HEK293 (cell line): Measurements from ENCODE around the gene NUDT6.

Experiments used
- CTCF ChIA-PET: fragments of 350-600 bp; formaldehyde crosslinking; extraction: SDS; loops from one replicate; lab custom pipeline; 2021; ENCODE audit warnings: antibody characterized with exemption; lab: Yijun Ruan, JAX
- POLR2A ChIA-PET: fragments of 300-600 bp; formaldehyde crosslinking; extraction: SDS; loops from one replicate; lab custom pipeline; 2020; ENCODE audit warnings: antibody characterized with exemption, inconsistent platforms; lab: Yijun Ruan, JAX
- H3K27ac ChIP-seq: fragments of 200-500 bp; sonication (Bioruptor generic); 2 replicates; pipeline ENCODE4 v1.5.1; 2014; ENCODE audit warnings: low read depth, low read length, control low read depth, inconsistent platforms; ENCODE audit errors: extremely low read depth
- H3K36me3 ChIP-seq, 2 experiments: fragments of 200-500 bp in 1 of 2; sonication (Bioruptor generic) in 1 of 2; 1 replicate in 1 of 2; 2 replicates in 1 of 2; pipeline ENCODE4 v1.5.1; 2014 to 2017; ENCODE audit warnings: inconsistent platforms in 2 of 2, low read length in 2 of 2; ENCODE audit not compliant: control insufficient read depth in 2 of 2, insufficient read depth in 1 of 2
- H3K4me1 ChIP-seq: fragments of 200-500 bp; sonication (Bioruptor generic); 2 replicates; pipeline ENCODE4 v1.5.1; 2014; ENCODE audit warnings: mild to moderate bottlenecking, low read length, inconsistent platforms; ENCODE audit not compliant: control insufficient read depth, insufficient read depth
- H3K4me3 ChIP-seq: 2 replicates; pipeline ENCODE4 v1.5.1; 2011; ENCODE audit warnings: low read depth, mild to moderate bottlenecking, control low read depth, low read length, moderate library complexity
- H3K9me3 ChIP-seq: fragments of 200-500 bp; sonication (Bioruptor generic); 2 replicates; pipeline ENCODE4 v1.5.1; 2014; ENCODE audit warnings: low read depth, low read length, inconsistent platforms; ENCODE audit not compliant: control insufficient read depth, insufficient read depth
- AEBP2 ChIP-seq: fragments of 450-650 bp; formaldehyde crosslinking; IDR thresholded peaks from 2 replicates; pipeline ENCODE4 v1.5.1; 2016; ENCODE audit warnings: missing biosample characterization, missing genetic modification characterization, borderline replicate concordance
- GFI1B ChIP-seq: fragments of 450-650 bp; formaldehyde crosslinking; IDR thresholded peaks from 2 replicates; pipeline ENCODE4 v1.5.1; 2016; ENCODE audit warnings: missing biosample characterization, missing genetic modification characterization
- HOXC10 ChIP-seq: sonication (generic); formaldehyde crosslinking; IDR thresholded peaks from 2 replicates; pipeline ENCODE4 v1.8.1; 2023; ENCODE audit warnings: mild to moderate bottlenecking, missing genetic modification reagents
- IKZF3 ChIP-seq: fragments of 450-650 bp; IDR thresholded peaks from 2 replicates; pipeline ENCODE4 v1.5.0; 2018; ENCODE audit warnings: missing biosample characterization, mild to moderate bottlenecking, missing genetic modification characterization, moderate library complexity
- KLF7 ChIP-seq: fragments of 450-650 bp; formaldehyde crosslinking; IDR thresholded peaks from 2 replicates; pipeline ENCODE4 v1.5.1; 2016; ENCODE audit warnings: missing biosample characterization, missing genetic modification characterization, borderline replicate concordance
- ZBTB20 ChIP-seq: fragments of 450-650 bp; formaldehyde crosslinking; IDR thresholded peaks from 2 replicates; pipeline ENCODE4 v1.5.1; 2016; ENCODE audit warnings: missing biosample characterization, missing genetic modification characterization
- ZNF121 ChIP-seq: fragments of 450-650 bp; formaldehyde crosslinking; IDR thresholded peaks from 2 replicates; pipeline ENCODE4 v1.5.1; 2016; ENCODE audit warnings: missing biosample characterization, missing genetic modification characterization
- ZNF132 ChIP-seq: fragments of 450-650 bp; formaldehyde crosslinking; IDR thresholded peaks from 2 replicates; pipeline ENCODE4 v1.5.1; 2017; ENCODE audit warnings: missing biosample characterization, missing genetic modification characterization, borderline replicate concordance
- ZNF148 ChIP-seq: fragments of 450-650 bp; formaldehyde crosslinking; IDR thresholded peaks from 2 replicates; pipeline ENCODE4 v1.5.0; 2017; ENCODE audit warnings: missing biosample characterization, missing genetic modification characterization, borderline replicate concordance
- ZNF23 ChIP-seq: fragments of 450-650 bp; formaldehyde crosslinking; IDR thresholded peaks from 2 replicates; pipeline ENCODE4 v1.5.1; 2016; ENCODE audit warnings: missing biosample characterization, missing genetic modification characterization, borderline replicate concordance
- ZNF266 ChIP-seq: fragments of 450-650 bp; formaldehyde crosslinking; IDR thresholded peaks from 2 replicates; pipeline ENCODE4 v1.5.1; 2016; ENCODE audit warnings: missing biosample characterization, missing genetic modification characterization, low read depth
- ZNF48 ChIP-seq: fragments of 450-650 bp; formaldehyde crosslinking; IDR thresholded peaks from 2 replicates; pipeline ENCODE4 v1.5.1; 2016; ENCODE audit warnings: missing biosample characterization, missing genetic modification characterization
- ZNF561 ChIP-seq: fragments of 450-650 bp; IDR thresholded peaks from 2 replicates; pipeline ENCODE4 v1.5.1; 2018; ENCODE audit warnings: missing biosample characterization, missing genetic modification characterization, borderline replicate concordance
- ZNF639 ChIP-seq: fragments of 450-650 bp; formaldehyde crosslinking; IDR thresholded peaks from 2 replicates; pipeline ENCODE4 v1.5.1; 2016; ENCODE audit warnings: missing biosample characterization, missing genetic modification characterization
- ZNF707 ChIP-seq: fragments of 450-650 bp; formaldehyde crosslinking; IDR thresholded peaks from 2 replicates; pipeline ENCODE4 v1.5.1; 2016; ENCODE audit warnings: missing biosample characterization, missing genetic modification characterization
- ZNF776 ChIP-seq: fragments of 450-650 bp; formaldehyde crosslinking; IDR thresholded peaks from 2 replicates; pipeline ENCODE4 v1.5.0; 2017; ENCODE audit warnings: missing biosample characterization, missing genetic modification characterization, borderline replicate concordance
- TF ChIP-seq, protein P1 (sequence below): fragments of 450-650 bp; formaldehyde crosslinking; IDR thresholded peaks from 2 replicates; pipeline ENCODE4 v1.5.1; 2016; ENCODE audit warnings: missing biosample characterization, missing genetic modification characterization
- TF ChIP-seq, protein P2 (sequence below): fragments of 450-650 bp; formaldehyde crosslinking; IDR thresholded peaks from 2 replicates; pipeline ENCODE4 v1.5.1; 2016; ENCODE audit warnings: missing biosample characterization, missing genetic modification characterization
- TF ChIP-seq, protein P3 (sequence below): fragments of 450-650 bp; formaldehyde crosslinking; IDR thresholded peaks from 2 replicates; pipeline ENCODE4 v1.5.1; 2016; ENCODE audit warnings: missing biosample characterization, missing genetic modification characterization

The NUDT6 gene

DNA sequence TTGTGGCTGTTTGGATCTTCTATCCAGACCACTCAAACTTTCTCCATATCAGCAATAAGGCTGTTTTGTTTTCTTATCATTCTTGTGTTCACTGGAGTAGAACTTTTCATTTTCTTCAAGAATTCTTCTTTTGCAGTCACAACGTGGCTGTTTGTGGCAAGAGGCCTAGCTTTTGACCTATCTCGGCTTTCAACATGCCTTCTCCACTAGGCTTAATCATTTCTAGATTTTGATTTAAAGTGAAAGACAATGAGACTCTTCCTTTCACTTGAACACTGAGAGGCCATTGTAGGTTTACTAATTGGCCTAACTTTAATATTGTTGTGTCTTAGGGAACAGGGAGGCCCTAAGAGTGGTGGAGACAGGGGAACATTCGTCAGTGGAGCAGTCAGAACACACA lies 76.6 kb downstream of the NUDT6 start:
- POLR2A ChIA-PET = no interaction called here
- peaks cover 8% of the 10 kb centered on the region for H3K4me1 ChIP-seq
- no peak overlapping the region for H3K27ac ChIP-seq
- CTCF ChIA-PET = no interaction called here
- no peaks in the 10 kb centered on the region for H3K36me3 ChIP-seq
- no peak overlapping the region for H3K4me3 ChIP-seq
- no peaks in the 10 kb centered on the region for H3K9me3 ChIP-seq
- TF ChIP-seq, protein P1, sequence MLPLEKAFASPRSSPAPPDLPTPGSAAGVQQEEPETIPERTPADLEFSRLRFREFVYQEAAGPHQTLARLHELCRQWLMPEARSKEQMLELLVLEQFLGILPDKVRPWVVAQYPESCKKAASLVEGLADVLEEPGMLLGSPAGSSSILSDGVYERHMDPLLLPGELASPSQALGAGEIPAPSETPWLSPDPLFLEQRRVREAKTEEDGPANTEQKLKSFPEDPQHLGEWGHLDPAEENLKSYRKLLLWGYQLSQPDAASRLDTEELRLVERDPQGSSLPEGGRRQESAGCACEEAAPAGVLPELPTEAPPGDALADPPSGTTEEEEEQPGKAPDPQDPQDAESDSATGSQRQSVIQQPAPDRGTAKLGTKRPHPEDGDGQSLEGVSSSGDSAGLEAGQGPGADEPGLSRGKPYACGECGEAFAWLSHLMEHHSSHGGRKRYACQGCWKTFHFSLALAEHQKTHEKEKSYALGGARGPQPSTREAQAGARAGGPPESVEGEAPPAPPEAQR (tag by site-specific recombination) = no peak
- TF ChIP-seq ZNF148 (no peak), GFI1B (tag by site-specific recombination) (no peak), HOXC10 (CRISPR knock-in tag) (no peak), ZNF23 (tag by site-specific recombination) (no peak), ZNF266 (no peak), IKZF3 (no peak), ZNF132 (tag by site-specific recombination) (no peak), AEBP2 (no peak), ZNF121 (tag by site-specific recombination) (no peak), ZBTB20 (tag by site-specific recombination) (no peak), ZNF561 (tag by site-specific recombination) (no peak), KLF7 (tag by site-specific recombination) (no peak), ZNF48 (no peak), ZNF639 (no peak), ZNF776 (tag by site-specific recombination) (no peak), ZNF707 (tag by site-specific recombination) (no peak)
- TF ChIP-seq, protein P2, sequence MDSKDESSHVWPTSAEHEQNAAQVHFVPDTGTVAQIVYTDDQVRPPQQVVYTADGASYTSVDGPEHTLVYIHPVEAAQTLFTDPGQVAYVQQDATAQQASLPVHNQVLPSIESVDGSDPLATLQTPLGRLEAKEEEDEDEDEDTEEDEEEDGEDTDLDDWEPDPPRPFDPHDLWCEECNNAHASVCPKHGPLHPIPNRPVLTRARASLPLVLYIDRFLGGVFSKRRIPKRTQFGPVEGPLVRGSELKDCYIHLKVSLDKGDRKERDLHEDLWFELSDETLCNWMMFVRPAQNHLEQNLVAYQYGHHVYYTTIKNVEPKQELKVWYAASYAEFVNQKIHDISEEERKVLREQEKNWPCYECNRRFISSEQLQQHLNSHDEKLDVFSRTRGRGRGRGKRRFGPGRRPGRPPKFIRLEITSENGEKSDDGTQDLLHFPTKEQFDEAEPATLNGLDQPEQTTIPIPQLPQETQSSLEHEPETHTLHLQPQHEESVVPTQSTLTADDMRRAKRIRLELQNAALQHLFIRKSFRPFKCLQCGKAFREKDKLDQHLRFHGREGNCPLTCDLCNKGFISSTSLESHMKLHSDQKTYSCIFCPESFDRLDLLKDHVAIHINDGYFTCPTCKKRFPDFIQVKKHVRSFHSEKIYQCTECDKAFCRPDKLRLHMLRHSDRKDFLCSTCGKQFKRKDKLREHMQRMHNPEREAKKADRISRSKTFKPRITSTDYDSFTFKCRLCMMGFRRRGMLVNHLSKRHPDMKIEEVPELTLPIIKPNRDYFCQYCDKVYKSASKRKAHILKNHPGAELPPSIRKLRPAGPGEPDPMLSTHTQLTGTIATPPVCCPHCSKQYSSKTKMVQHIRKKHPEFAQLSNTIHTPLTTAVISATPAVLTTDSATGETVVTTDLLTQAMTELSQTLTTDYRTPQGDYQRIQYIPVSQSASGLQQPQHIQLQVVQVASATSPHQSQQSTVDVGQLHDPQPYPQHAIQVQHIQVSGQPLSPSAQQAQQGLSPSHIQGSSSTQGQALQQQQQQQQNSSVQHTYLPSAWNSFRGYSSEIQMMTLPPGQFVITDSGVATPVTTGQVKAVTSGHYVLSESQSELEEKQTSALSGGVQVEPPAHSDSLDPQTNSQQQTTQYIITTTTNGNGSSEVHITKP (tag by site-specific recombination) = no peak
- TF ChIP-seq, protein P3, sequence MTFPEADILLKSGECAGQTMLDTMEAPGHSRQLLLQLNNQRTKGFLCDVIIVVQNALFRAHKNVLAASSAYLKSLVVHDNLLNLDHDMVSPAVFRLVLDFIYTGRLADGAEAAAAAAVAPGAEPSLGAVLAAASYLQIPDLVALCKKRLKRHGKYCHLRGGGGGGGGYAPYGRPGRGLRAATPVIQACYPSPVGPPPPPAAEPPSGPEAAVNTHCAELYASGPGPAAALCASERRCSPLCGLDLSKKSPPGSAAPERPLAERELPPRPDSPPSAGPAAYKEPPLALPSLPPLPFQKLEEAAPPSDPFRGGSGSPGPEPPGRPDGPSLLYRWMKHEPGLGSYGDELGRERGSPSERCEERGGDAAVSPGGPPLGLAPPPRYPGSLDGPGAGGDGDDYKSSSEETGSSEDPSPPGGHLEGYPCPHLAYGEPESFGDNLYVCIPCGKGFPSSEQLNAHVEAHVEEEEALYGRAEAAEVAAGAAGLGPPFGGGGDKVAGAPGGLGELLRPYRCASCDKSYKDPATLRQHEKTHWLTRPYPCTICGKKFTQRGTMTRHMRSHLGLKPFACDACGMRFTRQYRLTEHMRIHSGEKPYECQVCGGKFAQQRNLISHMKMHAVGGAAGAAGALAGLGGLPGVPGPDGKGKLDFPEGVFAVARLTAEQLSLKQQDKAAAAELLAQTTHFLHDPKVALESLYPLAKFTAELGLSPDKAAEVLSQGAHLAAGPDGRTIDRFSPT (tag by site-specific recombination) = no peak
